KOPT-K1 (cell line): ENCODE results near the gene ALB.
"Not testable (repeated sequence)": the region's sequence is repeated elsewhere in the genome, so short reads cannot be mapped to it uniquely, and the experiment has no call there.

Source experiments
- H3K27ac ChIP-seq: fragments of 200-600 bp; sonication (generic); 2 replicates; pipeline ENCODE4 v1.5.1; 2016; ENCODE audit warnings: antibody characterized with exemption, mild to moderate bottlenecking, low read depth, low read length; ENCODE audit not compliant: poor library complexity, severe bottlenecking
- H3K36me3 ChIP-seq: fragments of 200-600 bp; sonication (generic); 2 replicates; pipeline ENCODE4 v1.5.1; 2017; ENCODE audit warnings: antibody characterized with exemption, mild to moderate bottlenecking, low read length, moderate library complexity; ENCODE audit not compliant: insufficient read depth
- H3K9me3 ChIP-seq: fragments of 200-600 bp; sonication (generic); 2 replicates; pipeline ENCODE4 v1.5.1; 2017; ENCODE audit warnings: antibody characterized with exemption, low read length, mild to moderate bottlenecking; ENCODE audit not compliant: insufficient read depth, poor library complexity, severe bottlenecking

ALB gene

GRCh38 chr4:73404042-73404441, at the start of gene ALB:
Gene ALB (plus strand): TSS chr4:73404287. CDS start chr4:73404328, 41 bp downstream.
- Histone ChIP-seq H3K36me3 (no peaks in the 10 kb centered on the region), H3K27ac (no peak within 1 kb of the TSS), H3K9me3 (no peaks in the 10 kb centered on the region)

- H3K36me3 ChIP-seq, H3K9me3 ChIP-seq, H3K27ac ChIP-seq: not testable (repeated sequence)
Measured at GRCh38 chr4:73357174-73357573, 46.9 kb upstream of the ALB start.

DNA sequence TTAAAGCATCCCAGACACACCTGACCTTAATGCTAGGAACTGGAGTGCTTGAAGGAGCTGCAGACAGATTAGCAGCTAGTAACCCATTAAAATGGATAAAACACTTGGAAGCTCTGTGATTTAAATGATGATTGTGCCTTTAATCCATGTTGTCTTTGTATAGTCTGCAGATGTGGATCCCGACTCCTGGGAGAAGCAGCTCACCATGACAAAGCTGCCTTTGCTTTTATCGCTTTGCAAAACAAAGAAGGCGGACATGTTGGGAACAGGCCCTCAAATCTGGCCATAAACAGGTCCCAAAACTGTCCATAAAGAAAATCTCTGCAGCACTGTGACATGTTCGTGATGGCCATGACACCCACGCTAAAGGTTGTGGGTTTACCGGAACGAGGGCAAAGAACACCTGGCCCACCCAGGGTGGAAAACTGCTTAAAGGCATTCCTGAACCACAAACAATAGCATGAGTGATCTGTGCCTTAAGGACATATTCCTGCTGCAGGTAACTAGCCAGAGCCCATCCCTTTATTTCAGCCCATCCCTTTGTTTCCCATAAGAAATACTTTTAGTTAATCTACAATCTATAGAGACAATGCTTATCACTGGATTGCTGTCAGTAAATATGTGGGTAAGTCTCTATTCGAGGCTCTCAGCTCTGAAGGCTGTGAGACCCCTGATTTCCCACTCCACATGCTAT, 34.4 kb upstream of the ALB start:
- not testable (repeated sequence) for H3K27ac ChIP-seq, H3K9me3 ChIP-seq, H3K36me3 ChIP-seq

GRCh38 chr4:73375328-73375741, 28.8 kb upstream of the ALB start:
- Histone ChIP-seq H3K9me3 (no peaks in the 10 kb centered on the region), H3K27ac (no peak overlapping the region), H3K36me3 (no peaks in the 10 kb centered on the region)

- H3K27ac ChIP-seq = no peak overlapping the region
- no peaks in the 10 kb centered on the region for H3K36me3 ChIP-seq
- no peaks in the 10 kb centered on the region for H3K9me3 ChIP-seq
Measured at GRCh38 chr4:73376251-73376650, 27.8 kb upstream of the ALB start.

DNA sequence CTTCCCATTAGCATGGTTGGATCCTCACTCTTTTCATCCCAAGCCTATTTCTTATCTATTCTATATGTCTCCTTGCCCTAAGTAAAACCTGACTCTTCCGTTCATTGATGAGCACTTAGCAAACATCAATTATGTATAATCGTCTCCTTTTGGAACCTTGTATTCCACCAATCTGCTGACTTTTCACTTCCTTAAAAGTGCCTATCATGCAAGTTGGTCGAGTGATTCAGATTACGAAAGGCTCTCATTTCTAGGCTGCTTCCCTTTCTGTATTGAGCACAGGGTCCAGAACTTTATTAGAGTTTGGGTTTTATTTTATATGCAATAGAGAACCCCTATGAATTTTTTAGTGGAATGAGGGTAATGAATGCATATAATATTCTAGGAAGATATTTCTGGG, 27.1 kb upstream of the ALB start:
- Histone ChIP-seq H3K36me3 (no peaks in the 10 kb centered on the region), H3K27ac (no peak overlapping the region), H3K9me3 (no peaks in the 10 kb centered on the region)

DNA sequence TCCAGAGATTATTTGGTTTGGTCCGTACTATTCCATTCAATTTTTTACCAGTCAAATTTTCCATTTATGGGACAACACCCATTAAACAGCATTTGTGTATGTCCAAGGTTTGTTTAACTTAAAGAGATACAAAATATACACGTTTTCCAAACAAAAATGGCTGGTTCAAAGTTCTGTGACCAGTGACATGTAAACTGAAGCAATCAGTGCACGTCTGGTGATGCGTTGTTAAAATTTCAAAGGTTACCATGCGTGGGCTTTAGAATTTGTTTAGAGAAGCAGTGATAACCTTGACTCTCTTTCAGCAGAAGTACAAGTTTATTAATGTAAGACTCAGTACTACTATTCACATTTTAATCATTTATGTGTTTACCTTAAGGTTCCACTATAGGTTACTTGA, 25.2 kb upstream of the ALB start:
- Histone ChIP-seq H3K36me3 (no peaks in the 10 kb centered on the region), H3K9me3 (no peaks in the 10 kb centered on the region), H3K27ac (no peak overlapping the region)

- Histone ChIP-seq H3K9me3 (no peaks in the 10 kb centered on the region), H3K36me3 (no peaks in the 10 kb centered on the region), H3K27ac (no peak overlapping the region)
Measured at GRCh38 chr4:73379946-73380345, 24.1 kb upstream of the ALB start.

DNA sequence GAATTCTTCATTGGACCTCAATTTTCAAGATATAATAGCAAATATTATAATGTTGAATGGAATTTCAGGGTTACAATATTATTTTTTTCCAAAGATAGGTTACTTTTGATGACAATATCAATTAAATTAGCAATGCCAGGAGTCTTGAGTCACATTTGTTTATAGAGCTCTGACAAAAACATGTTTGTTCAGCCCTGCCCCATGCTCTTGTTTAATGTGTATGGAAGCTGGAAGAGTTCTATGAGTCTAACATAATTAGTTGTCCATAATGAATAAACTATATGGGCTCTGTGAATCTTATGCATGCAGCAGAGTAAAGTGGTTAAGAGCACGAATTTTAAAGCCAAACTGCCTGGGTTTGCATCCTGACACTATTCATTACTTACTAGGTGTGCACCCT, 22.9 kb upstream of the ALB start:
- no peaks in the 10 kb centered on the region for H3K36me3 ChIP-seq
- no peaks in the 10 kb centered on the region for H3K9me3 ChIP-seq
- no peak overlapping the region for H3K27ac ChIP-seq

- no peaks in the 10 kb centered on the region for H3K9me3 ChIP-seq
- no peaks in the 10 kb centered on the region for H3K36me3 ChIP-seq
- H3K27ac ChIP-seq = no peak overlapping the region
Measured at GRCh38 chr4:73383452-73383851, 20.6 kb upstream of the ALB start.

- no peaks in the 10 kb centered on the region for H3K36me3 ChIP-seq
- H3K9me3 ChIP-seq = no peaks in the 10 kb centered on the region
- no peak overlapping the region for H3K27ac ChIP-seq
Measured at GRCh38 chr4:73387552-73387951, 16.5 kb upstream of the ALB start.

GRCh38 chr4:73388887-73389286, 15.2 kb upstream of the ALB start:
- H3K27ac ChIP-seq = no peak overlapping the region
- no peaks in the 10 kb centered on the region for H3K36me3 ChIP-seq
- no peaks in the 10 kb centered on the region for H3K9me3 ChIP-seq

DNA sequence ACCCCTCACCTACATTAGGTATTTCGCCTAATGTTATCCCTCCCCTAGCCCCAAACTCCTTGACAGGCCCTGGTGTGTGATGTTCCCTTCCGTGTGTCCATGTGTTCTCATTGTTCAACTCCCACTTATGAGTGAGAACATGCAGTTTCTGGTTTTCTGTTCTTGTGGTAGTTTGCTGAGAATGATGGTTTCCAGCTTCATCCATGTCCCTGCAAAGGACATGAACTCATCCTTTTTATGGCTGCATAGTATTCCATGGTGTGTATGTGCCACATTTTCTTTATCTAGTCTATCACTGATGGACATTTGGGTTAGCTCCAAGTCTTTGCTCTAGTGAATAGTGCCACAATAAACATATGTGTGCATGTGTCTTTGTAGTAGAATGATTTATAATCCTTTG, 14.4 kb upstream of the ALB start:
- H3K9me3 ChIP-seq, H3K36me3 ChIP-seq, H3K27ac ChIP-seq: not testable (repeated sequence)

GRCh38 chr4:73391774-73392173, 12.3 kb upstream of the ALB start:
- Histone ChIP-seq H3K9me3 (no peaks in the 10 kb centered on the region), H3K27ac (no peak overlapping the region), H3K36me3 (no peaks in the 10 kb centered on the region)

- Histone ChIP-seq H3K9me3 (no peaks in the 10 kb centered on the region), H3K27ac (no peak overlapping the region), H3K36me3 (no peaks in the 10 kb centered on the region)
Measured at GRCh38 chr4:73392936-73393335, 11.2 kb upstream of the ALB start.

- no peak overlapping the region for H3K27ac ChIP-seq
- H3K9me3 ChIP-seq = no peaks in the 10 kb centered on the region
- H3K36me3 ChIP-seq = no peaks in the 10 kb centered on the region
Measured at GRCh38 chr4:73396304-73396703, 7.8 kb upstream of the ALB start.
